Right lobe of liver (tissue), 6 donors: Measurements from ENCODE around the gene SRR. TPM values are rescaled to one million over a fixed set of nuclear protein-coding genes. Genes with fewer than 3 reads are reported as not detected.

ENCODE experiments used
- ATAC-seq, 4 donors: fragments of 200-7000 bp; cut with Tn5 transposase; one replicate each; pipeline ENCODE4 v1.9.1; 2020; ENCODE audit warnings: mild to moderate bottlenecking in 4 of 4, moderate library complexity in 4 of 4
- DNase-seq, 3 donors: peaks; one replicate each; pipeline ENCODE4 v3.0.0-alpha.2; 2020
- H3K27ac ChIP-seq, 3 donors: fragments of 200-600 bp; one replicate each; pipeline ENCODE4 v1.8.0; 2022
- H3K27me3 ChIP-seq, 2 donors: fragments of 200-600 bp; one replicate each; pipeline ENCODE4 v1.8.0; 2022
- H3K36me3 ChIP-seq, 4 donors: fragments of 200-600 bp; sonication (generic) in 1 of 4; one replicate each; pipeline versions ENCODE4 v1.5.1 to v1.8.0; 2017 to 2022; ENCODE audit warnings: control low read depth in 1 of 4
- H3K4me1 ChIP-seq, 4 donors: fragments of 200-600 bp; sonication (generic) in 1 of 4; one replicate each; pipeline versions ENCODE4 v1.5.1 to v1.8.0; 2017 to 2022; ENCODE audit warnings: control low read depth in 1 of 4
- H3K4me3 ChIP-seq, 3 donors: fragments of 200-600 bp; one replicate each; pipeline ENCODE4 v1.8.0; 2022
- H3K9me3 ChIP-seq, 4 donors: fragments of 200-600 bp; sonication (generic) in 1 of 4; one replicate each; pipeline versions ENCODE4 v1.5.1 to v1.8.0; 2017 to 2022; ENCODE audit warnings: control low read depth in 1 of 4
- CTCF ChIP-seq, 4 donors: fragments of 200-600 bp in 3 of 4; fragments of 450-650 bp in 1 of 4; IDR thresholded peaks; one replicate each; pipeline versions ENCODE4 v1.5.1 to v1.8.0; 2016 to 2022; ENCODE audit warnings: antibody characterized with exemption in 4 of 4, mild to moderate bottlenecking in 2 of 4
- POLR2A ChIP-seq: fragments of 450-650 bp; IDR thresholded peaks from one replicate; pipeline ENCODE4 v1.6.1; 2017; ENCODE audit warnings: antibody characterized with exemption, mild to moderate bottlenecking
- WGBS: methylation state at CpG from one replicate; pipeline ENCODE4 v1.1.6; 2018; ENCODE audit warnings: low coverage, low lambda C conversion rate; ENCODE audit not compliant: insufficient coverage; ENCODE audit errors: missing lambda C conversion rate; 5-methylcytosine and 5-hydroxymethylcytosine counted together
- intact Hi-C, 2 donors: fragments of 100-400 bp; cut with DNase I; formaldehyde crosslinking; loops; one replicate each; pipeline versions ENCODE4 v1.11.2 to v1.14.1; 2022
- total RNA-seq, 6 experiments: library from RNA; depleted of rRNA in 2 of 6; stranded (reverse); fragments of >200 nt in 2 of 6; fragmentation: NEBNext Ultra II Directional in 3 of 6; extraction: Animal tissue kit (Norgen Biotek cat#: 25700) in 3 of 6; gene quantifications; one replicate each; pipeline versions ENCODE4 v1.1.0 to v1.2.4, GENCODE V29; 2016 to 2023
- donor health status: DM: no; HTN: yes; CAD: no.
- donor health status: DM: no; HTN: no; CAD: no.
- donor health status: DM: no; HTN: no; CAD: no.
- donor health status: DM: no; HTN: yes; CAD: no.
- donor health status: DM: no; HTN: yes; CAD: no.

The SRR gene
- total RNA-seq, 6 experiments from 2014 or later, result 2.7 to 10.9 (median 5.9) TPM

- Histone ChIP-seq H3K9me3 (no peaks in the 10 kb centered on the region), H3K27ac (no peak overlapping the region), H3K4me3 (no peak overlapping the region), H3K27me3 (no peaks in the 10 kb centered on the region), H3K4me1 (peaks cover 0 to 10% (median 0%) of the 10 kb centered on the region in 4 donors), H3K36me3 (peaks cover 0 to 19% (median 8%) of the 10 kb centered on the region in 4 donors)
- intact Hi-C loops, result no loop called here
- DNase-seq (no peak), ATAC-seq (no peak)
- WGBS, result 80% methylated on average over 1 of the region's 1 CpG
- TF ChIP-seq CTCF (IDR thresholded peaks at IDR 0.05) (no peak), POLR2A (no peak)
Observed at GRCh38 chr17:2275722-2276121, 28.0 kb upstream of the SRR start.

GRCh38 chr17:2277429-2278170, 26.1 kb upstream of the SRR start:
- 96% methylated on average over 9 of the region's 9 CpGs for WGBS
- H3K9me3 ChIP-seq, result no peaks in the 10 kb centered on the region
- H3K27ac ChIP-seq, result no peak overlapping the region
- DNase-seq (no peak), ATAC-seq (no peak)
- no peak overlapping the region for H3K4me3 ChIP-seq
- peaks cover 0 to 35% (median 13%) of the 10 kb centered on the region in 4 donors for H3K36me3 ChIP-seq
- TF ChIP-seq CTCF (IDR thresholded peaks at IDR 0.05), result no peak
- no peak for TF ChIP-seq POLR2A
- H3K4me1 ChIP-seq, result peaks cover 0 to 10% (median 0%) of the 10 kb centered on the region in 4 donors
- intact Hi-C loops, result no loop called here
- H3K27me3 ChIP-seq, result no peaks in the 10 kb centered on the region

GRCh38 chr17:2279707-2280106, 24.0 kb upstream of the SRR start:
- intact Hi-C loops, result no loop called here

DNA sequence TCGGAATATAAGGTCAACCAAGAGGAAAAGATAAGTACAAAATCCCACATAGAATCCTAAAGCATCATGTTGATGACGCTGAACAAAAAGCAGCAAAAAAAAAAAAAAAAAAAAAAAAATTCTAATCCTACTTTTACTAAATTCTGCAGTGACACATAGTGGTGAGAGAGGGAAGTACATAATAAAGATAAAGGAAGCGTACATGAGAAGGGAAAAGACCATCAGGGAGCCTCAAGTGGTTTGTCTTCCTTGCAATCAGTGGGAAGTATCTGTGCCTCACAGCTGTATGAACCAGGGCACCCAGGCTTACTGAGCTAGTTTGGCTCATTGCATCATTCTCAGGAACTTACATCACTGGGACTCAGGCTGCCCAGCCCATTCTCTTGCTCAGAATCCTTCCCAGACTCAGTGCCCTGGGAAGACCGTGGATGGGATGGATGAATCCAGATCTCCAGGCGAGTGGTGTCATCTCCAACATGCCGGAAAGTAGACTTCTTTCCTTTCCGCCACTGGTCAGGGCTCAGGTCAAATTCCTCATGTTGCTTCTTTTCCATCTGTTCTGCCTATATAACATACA, 21.4 kb upstream of the SRR start:
- Histone ChIP-seq H3K36me3 (peaks cover 0 to 60% (median 16%) of the 10 kb centered on the region in 4 donors), H3K4me1 (no peaks in the 10 kb centered on the region), H3K9me3 (no peaks in the 10 kb centered on the region), H3K4me3 (no peak overlapping the region), H3K27ac (no peak overlapping the region), H3K27me3 (no peaks in the 10 kb centered on the region)
- DNase-seq (no peak), ATAC-seq (peak; percentile 61 to 71 (median 62))
- 27% methylated on average over 4 of the region's 7 CpGs for WGBS
- TF ChIP-seq CTCF (IDR thresholded peaks at IDR 0.05) (peak; percentile 50 to 58 (median 56)), POLR2A (no peak)
- intact Hi-C loops, result no loop called here

More at GRCh38 chr17:2279707-2280106, 24.0 kb upstream of the SRR start:
- DNase-seq (no peak), ATAC-seq (no peak)
- Histone ChIP-seq H3K27me3 (no peaks in the 10 kb centered on the region), H3K27ac (no peak overlapping the region), H3K36me3 (peaks cover 0 to 56% (median 13%) of the 10 kb centered on the region in 4 donors), H3K9me3 (no peaks in the 10 kb centered on the region), H3K4me3 (no peak overlapping the region), H3K4me1 (no peaks in the 10 kb centered on the region)
- WGBS, result 95% methylated on average over 6 of the region's 9 CpGs
- TF ChIP-seq POLR2A (no peak), CTCF (IDR thresholded peaks at IDR 0.05) (no peak)
